ENCODE measurements around the gene RBM23. TPM values are rescaled to one million over a fixed set of nuclear protein-coding genes. Genes with fewer than 3 reads are reported as not detected.

RBM23 gene
- total and polyA plus RNA-seq, 9 of the 15 experiments (the other 6 are each of a cell fraction or from before 2014, with no cell fraction given) = 46.0 to 102 (median 58.5) TPM

DNA sequence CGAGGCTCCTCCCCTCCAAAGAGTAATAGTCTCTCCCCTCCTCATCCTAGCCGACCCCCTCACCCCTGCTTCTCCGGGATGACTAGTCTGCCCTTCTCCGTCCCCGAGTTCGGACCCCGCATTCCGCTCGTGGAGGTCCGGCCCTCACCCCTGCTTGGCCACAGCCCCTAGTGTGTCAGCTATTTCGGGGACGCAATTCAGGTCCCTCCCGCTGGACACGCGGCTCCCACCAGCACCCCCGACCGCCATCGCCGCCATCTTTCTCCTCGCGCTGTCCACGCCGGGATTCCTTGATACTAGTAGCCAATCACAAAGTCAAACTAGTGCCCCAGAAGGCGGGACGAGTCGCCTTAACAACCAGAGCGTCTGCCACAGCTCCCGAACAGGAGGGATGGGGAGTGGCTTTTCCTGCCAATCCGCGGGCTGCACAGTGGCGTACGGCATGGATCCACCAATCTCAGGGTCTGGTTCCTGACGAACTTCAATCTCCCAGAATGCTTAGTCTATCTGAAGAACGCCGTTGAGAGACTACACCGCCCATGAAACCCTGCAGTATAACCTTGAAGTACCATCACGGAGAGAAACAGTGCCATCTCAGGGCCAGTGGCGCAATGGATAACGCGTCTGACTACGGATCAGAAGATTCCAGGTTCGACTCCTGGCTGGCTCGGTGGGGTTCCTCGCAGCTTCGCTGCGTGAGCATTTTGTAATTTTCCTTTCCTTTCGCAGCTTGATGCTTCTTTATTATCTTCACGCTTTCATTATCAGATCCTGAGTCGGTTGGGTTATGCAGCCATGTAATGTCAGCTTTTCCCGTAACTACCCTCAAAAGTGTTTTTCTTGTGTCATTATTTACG lies 10.4 kb upstream of the RBM23 start, which contains the start of gene PRMT5 (continued):
- TF ChIP-seq, protein P1, sequence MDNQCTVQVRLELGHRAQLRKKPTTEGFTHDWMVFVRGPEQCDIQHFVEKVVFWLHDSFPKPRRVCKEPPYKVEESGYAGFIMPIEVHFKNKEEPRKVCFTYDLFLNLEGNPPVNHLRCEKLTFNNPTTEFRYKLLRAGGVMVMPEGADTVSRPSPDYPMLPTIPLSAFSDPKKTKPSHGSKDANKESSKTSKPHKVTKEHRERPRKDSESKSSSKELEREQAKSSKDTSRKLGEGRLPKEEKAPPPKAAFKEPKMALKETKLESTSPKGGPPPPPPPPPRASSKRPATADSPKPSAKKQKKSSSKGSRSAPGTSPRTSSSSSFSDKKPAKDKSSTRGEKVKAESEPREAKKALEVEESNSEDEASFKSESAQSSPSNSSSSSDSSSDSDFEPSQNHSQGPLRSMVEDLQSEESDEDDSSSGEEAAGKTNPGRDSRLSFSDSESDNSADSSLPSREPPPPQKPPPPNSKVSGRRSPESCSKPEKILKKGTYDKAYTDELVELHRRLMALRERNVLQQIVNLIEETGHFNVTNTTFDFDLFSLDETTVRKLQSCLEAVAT (IDR thresholded peaks at IDR 0.05) = peak in 1 of 2 experiments; percentile 54; a peak in 1 of 4 replicates
- TF ChIP-seq ZNF197 (CRISPR knock-in tag; IDR thresholded peaks at IDR 0.05; ENCODE audit: low read depth) (no peak), SOX6 (IDR thresholded peaks at IDR 0.05) (peak; percentile 25; the same call in 1 of the 2 replicates), PML (IDR thresholded peaks at IDR 0.05; ENCODE audit: low read length) (peak; percentile 75), BRF1 (IDR thresholded peaks at IDR 0.05; ENCODE audit: borderline replicate concordance, extremely low read depth, insufficient read length) (peak; percentile 78), HDAC1 (IDR thresholded peaks at IDR 0.05) (peak; percentile 73 to 97; a peak in 3 of 4 replicates), CBFA2T3 (IDR thresholded peaks at IDR 0.05) (no peak), CREBBP (IDR thresholded peaks at IDR 0.05; ENCODE audit: low read depth, low read length) (no peak), PKNOX1 (IDR thresholded peaks at IDR 0.05) (peak; percentile 92), MEIS2 (IDR thresholded peaks at IDR 0.05; ENCODE audit: partially characterized antibody) (peak; percentile 62)
- TF ChIP-seq, protein P2, sequence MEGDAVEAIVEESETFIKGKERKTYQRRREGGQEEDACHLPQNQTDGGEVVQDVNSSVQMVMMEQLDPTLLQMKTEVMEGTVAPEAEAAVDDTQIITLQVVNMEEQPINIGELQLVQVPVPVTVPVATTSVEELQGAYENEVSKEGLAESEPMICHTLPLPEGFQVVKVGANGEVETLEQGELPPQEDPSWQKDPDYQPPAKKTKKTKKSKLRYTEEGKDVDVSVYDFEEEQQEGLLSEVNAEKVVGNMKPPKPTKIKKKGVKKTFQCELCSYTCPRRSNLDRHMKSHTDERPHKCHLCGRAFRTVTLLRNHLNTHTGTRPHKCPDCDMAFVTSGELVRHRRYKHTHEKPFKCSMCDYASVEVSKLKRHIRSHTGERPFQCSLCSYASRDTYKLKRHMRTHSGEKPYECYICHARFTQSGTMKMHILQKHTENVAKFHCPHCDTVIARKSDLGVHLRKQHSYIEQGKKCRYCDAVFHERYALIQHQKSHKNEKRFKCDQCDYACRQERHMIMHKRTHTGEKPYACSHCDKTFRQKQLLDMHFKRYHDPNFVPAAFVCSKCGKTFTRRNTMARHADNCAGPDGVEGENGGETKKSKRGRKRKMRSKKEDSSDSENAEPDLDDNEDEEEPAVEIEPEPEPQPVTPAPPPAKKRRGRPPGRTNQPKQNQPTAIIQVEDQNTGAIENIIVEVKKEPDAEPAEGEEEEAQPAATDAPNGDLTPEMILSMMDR (IDR thresholded peaks at IDR 0.05 in 2 of 3, conservative IDR thresholded peaks at IDR 0.05 in 1 of 3; ENCODE audit: insufficient read depth in 2 of 3, low read depth in 1 of 3, low read length in 3 of 3) = peak in 1 of 3 experiments; percentile 26; a peak in 2 of 6 replicates
- TF ChIP-seq, protein P3, sequence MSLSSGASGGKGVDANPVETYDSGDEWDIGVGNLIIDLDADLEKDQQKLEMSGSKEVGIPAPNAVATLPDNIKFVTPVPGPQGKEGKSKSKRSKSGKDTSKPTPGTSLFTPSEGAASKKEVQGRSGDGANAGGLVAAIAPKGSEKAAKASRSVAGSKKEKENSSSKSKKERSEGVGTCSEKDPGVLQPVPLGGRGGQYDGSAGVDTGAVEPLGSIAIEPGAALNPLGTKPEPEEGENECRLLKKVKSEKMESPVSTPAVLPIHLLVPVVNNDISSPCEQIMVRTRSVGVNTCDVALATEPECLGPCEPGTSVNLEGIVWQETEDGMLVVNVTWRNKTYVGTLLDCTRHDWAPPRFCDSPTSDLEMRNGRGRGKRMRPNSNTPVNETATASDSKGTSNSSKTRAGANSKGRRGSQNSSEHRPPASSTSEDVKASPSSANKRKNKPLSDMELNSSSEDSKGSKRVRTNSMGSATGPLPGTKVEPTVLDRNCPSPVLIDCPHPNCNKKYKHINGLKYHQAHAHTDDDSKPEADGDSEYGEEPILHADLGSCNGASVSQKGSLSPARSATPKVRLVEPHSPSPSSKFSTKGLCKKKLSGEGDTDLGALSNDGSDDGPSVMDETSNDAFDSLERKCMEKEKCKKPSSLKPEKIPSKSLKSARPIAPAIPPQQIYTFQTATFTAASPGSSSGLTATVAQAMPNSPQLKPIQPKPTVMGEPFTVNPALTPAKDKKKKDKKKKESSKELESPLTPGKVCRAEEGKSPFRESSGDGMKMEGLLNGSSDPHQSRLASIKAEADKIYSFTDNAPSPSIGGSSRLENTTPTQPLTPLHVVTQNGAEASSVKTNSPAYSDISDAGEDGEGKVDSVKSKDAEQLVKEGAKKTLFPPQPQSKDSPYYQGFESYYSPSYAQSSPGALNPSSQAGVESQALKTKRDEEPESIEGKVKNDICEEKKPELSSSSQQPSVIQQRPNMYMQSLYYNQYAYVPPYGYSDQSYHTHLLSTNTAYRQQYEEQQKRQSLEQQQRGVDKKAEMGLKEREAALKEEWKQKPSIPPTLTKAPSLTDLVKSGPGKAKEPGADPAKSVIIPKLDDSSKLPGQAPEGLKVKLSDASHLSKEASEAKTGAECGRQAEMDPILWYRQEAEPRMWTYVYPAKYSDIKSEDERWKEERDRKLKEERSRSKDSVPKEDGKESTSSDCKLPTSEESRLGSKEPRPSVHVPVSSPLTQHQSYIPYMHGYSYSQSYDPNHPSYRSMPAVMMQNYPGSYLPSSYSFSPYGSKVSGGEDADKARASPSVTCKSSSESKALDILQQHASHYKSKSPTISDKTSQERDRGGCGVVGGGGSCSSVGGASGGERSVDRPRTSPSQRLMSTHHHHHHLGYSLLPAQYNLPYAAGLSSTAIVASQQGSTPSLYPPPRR (CRISPR knock-in tag; IDR thresholded peaks at IDR 0.05; ENCODE audit: borderline replicate concordance) = no peak; the same call in 1 of the 2 replicates
- TF ChIP-seq, protein P4, sequence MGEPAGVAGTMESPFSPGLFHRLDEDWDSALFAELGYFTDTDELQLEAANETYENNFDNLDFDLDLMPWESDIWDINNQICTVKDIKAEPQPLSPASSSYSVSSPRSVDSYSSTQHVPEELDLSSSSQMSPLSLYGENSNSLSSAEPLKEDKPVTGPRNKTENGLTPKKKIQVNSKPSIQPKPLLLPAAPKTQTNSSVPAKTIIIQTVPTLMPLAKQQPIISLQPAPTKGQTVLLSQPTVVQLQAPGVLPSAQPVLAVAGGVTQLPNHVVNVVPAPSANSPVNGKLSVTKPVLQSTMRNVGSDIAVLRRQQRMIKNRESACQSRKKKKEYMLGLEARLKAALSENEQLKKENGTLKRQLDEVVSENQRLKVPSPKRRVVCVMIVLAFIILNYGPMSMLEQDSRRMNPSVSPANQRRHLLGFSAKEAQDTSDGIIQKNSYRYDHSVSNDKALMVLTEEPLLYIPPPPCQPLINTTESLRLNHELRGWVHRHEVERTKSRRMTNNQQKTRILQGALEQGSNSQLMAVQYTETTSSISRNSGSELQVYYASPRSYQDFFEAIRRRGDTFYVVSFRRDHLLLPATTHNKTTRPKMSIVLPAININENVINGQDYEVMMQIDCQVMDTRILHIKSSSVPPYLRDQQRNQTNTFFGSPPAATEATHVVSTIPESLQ (CRISPR knock-in tag; IDR thresholded peaks at IDR 0.05) = no peak

Measured in K562 (cell line).